CD14-positive monocyte (primary cell): ENCODE measurements around the gene BTN2A1. TPM values are rescaled to one million over a fixed set of nuclear protein-coding genes. Genes with fewer than 3 reads are reported as not detected.

Experiments used
- DNase-seq, 3 donors: peaks; one replicate each; pipeline ENCODE4 v3.0.0-alpha.2; 2011 to 2022
- H2AFZ ChIP-seq: 2 replicates; pipeline ENCODE4 v1.6.0; 2012; ENCODE audit warnings: mild to moderate bottlenecking, low read depth, low read length, inconsistent platforms; ENCODE audit not compliant: insufficient read depth, poor library complexity, severe bottlenecking
- H3K27ac ChIP-seq, 2 donors: 1 replicate in 1 of 2; 2 replicates in 1 of 2; pipeline ENCODE4 v1.5.1; 2012 to 2013; ENCODE audit warnings: low read length in 2 of 2, control low read depth in 1 of 2, inconsistent platforms in 1 of 2, low read depth in 1 of 2, mild to moderate bottlenecking in 1 of 2
- H3K27me3 ChIP-seq, 2 donors: one replicate each; pipeline versions ENCODE4 v1.6.0 to v1.6.1; 2011 to 2013; ENCODE audit warnings: low read length in 2 of 2; ENCODE audit not compliant: control insufficient read depth in 2 of 2, insufficient read depth in 2 of 2
- H3K36me3 ChIP-seq, 2 donors: replicated peaks in 1 of 2; 1 replicate in 1 of 2; 2 replicates in 1 of 2; pipeline versions ENCODE4 v1.5.1 to v1.6.1; 2012 to 2013; ENCODE audit warnings: low read length in 2 of 2, control low read depth in 1 of 2, inconsistent platforms in 1 of 2, mild to moderate bottlenecking in 1 of 2; ENCODE audit not compliant: insufficient read depth in 2 of 2, control insufficient read depth in 1 of 2
- H3K4me1 ChIP-seq, 2 donors: 1 replicate in 1 of 2; 2 replicates in 1 of 2; pipeline versions ENCODE4 v1.5.1 to v1.6.1; 2012 to 2013; ENCODE audit warnings: low read length in 2 of 2, control low read depth in 1 of 2, inconsistent platforms in 1 of 2, mild to moderate bottlenecking in 1 of 2, moderate library complexity in 1 of 2; ENCODE audit not compliant: insufficient read depth in 2 of 2, control insufficient read depth in 1 of 2
- H3K4me2 ChIP-seq: replicated peaks from 2 replicates; pipeline ENCODE3; 2012; ENCODE audit warnings: low read length, moderate library complexity, mild to moderate bottlenecking; ENCODE audit not compliant: poor library complexity, severe bottlenecking; ENCODE audit errors: extremely low read depth
- H3K4me3 ChIP-seq, 3 experiments: fragments of 200-600 bp in 1 of 3; sonication (generic) in 1 of 3; replicated peaks in 1 of 3; 1 replicate in 2 of 3; 2 replicates in 1 of 3; pipeline ENCODE4 v1.5.1; 2011 to 2013; ENCODE audit warnings: low read length in 3 of 3, mild to moderate bottlenecking in 3 of 3, control low read depth in 2 of 3, low read depth in 2 of 3, inconsistent platforms in 1 of 3, moderate library complexity in 1 of 3
- H3K79me2 ChIP-seq: 2 replicates; pipeline ENCODE4 v1.6.0; 2012; ENCODE audit warnings: mild to moderate bottlenecking, control low read depth, inconsistent platforms, low read length, moderate library complexity; ENCODE audit not compliant: insufficient read depth
- H3K9ac ChIP-seq: 2 replicates; pipeline ENCODE4 v1.6.0; 2017; ENCODE audit warnings: low read length, mild to moderate bottlenecking; ENCODE audit not compliant: insufficient read depth, poor library complexity, severe bottlenecking
- H3K9me3 ChIP-seq, 2 donors: replicated peaks in 1 of 2; 1 replicate in 1 of 2; 2 replicates in 1 of 2; pipeline versions ENCODE4 v1.5.1 to v1.6.1; 2012 to 2013; ENCODE audit warnings: low read length in 2 of 2, control low read depth in 1 of 2; ENCODE audit not compliant: control insufficient read depth in 1 of 2, insufficient read depth in 1 of 2
- H4K20me1 ChIP-seq: 2 replicates; pipeline ENCODE4 v1.6.0; 2012; ENCODE audit warnings: mild to moderate bottlenecking, low read length, control low read depth, moderate library complexity; ENCODE audit not compliant: insufficient read depth
- H3K27ac Mint-ChIP-seq, 7 donors: one replicate each; pipeline ENCODE4 v1.8.0; 2020; ENCODE audit warnings: mild to moderate bottlenecking in 7 of 7, mixed read lengths in 7 of 7, moderate library complexity in 6 of 7, inconsistent platforms in 2 of 7
- H3K27me3 Mint-ChIP-seq, 3 donors: one replicate each; pipeline ENCODE4 v1.8.0; 2021 to 2022; ENCODE audit warnings: low read depth in 3 of 3, mild to moderate bottlenecking in 3 of 3, mixed read lengths in 3 of 3, moderate library complexity in 3 of 3, inconsistent platforms in 1 of 3
- H3K36me3 Mint-ChIP-seq, 2 donors: one replicate each; pipeline ENCODE4 v1.8.0; 2020; ENCODE audit warnings: mixed read lengths in 2 of 2, inconsistent platforms in 1 of 2, mild to moderate bottlenecking in 1 of 2
- H3K4me1 Mint-ChIP-seq: one replicate; pipeline ENCODE4 v1.8.0; 2020; ENCODE audit warnings: mild to moderate bottlenecking, mixed read lengths
- H3K4me3 Mint-ChIP-seq, 2 donors: one replicate each; pipeline ENCODE4 v1.8.0; 2020; ENCODE audit warnings: mild to moderate bottlenecking in 2 of 2, mixed read lengths in 2 of 2, moderate library complexity in 1 of 2
- H3K9me3 Mint-ChIP-seq, 7 donors: one replicate each; pipeline ENCODE4 v1.8.0; 2020 to 2022; ENCODE audit warnings: mixed read lengths in 7 of 7, mild to moderate bottlenecking in 6 of 7, moderate library complexity in 6 of 7, inconsistent platforms in 2 of 7
- WGBS: methylation state at CpG from one replicate; pipeline ENCODE4 v1.1.5; 2013; ENCODE audit warnings: missing lambda C conversion rate; ENCODE audit not compliant: insufficient coverage; 5-methylcytosine and 5-hydroxymethylcytosine counted together
- intact Hi-C, 2 donors: fragments of 100-400 bp; cut with micrococcal nuclease; formaldehyde crosslinking; loops; one replicate each; pipeline versions ENCODE4 v1.15.0 to v1.15.1; 2023
- polyA minus RNA-seq: library from RNA; depleted of rRNA, polyadenylated mRNA; stranded (reverse); fragments of >200 nt; gene quantifications from 2 replicates; pipeline ENCODE4 v1.2.3, GENCODE V29; 2012
- polyA plus RNA-seq, 3 donors: library from polyadenylated mRNA; depleted of rRNA in 1 of 3; unstranded in 2 of 3; stranded (reverse) in 1 of 3; fragments of 300-500 nt in 2 of 3; fragments of >200 nt in 1 of 3; fragmentation: Illumina TruSeq in 2 of 3; gene quantifications; 1 replicate in 2 of 3; 2 replicates in 1 of 3; pipeline ENCODE4 v1.2.3, GENCODE V29; 2012 to 2021
- total RNA-seq, 12 experiments: library from RNA in 1 of 12; stranded (reverse) in 1 of 12; fragments of 120-200 nt in 1 of 12; gene quantifications; one replicate each; pipeline ENCODE4 v1.2.4 and lab custom pipeline; 2013 to 2026; ENCODE audit warnings: mixed read lengths in 6 of 12, inconsistent platforms in 1 of 12
- TF ChIP-seq, protein P1 (sequence below): fragments of 200-600 bp; IDR thresholded peaks from one replicate; pipeline ENCODE4 v1.8.0; 2022; ENCODE audit warnings: antibody characterized with exemption, mild to moderate bottlenecking

The BTN2A1 gene
- total RNA-seq (2013), result 18.1 TPM
- polyA plus RNA-seq (10 to 100 TPM in 2 of 3 donors, 1 to 10 TPM in 1; 4.3 to 66.4 (median 10.8) TPM), polyA minus RNA-seq (10.1 and 14.1 TPM in 2 replicates), total RNA-seq (lab: John Stamatoyannopoulos, UW) (35.3 to 69.5 (median 55.1) reads per million in 11 experiments)

DNA sequence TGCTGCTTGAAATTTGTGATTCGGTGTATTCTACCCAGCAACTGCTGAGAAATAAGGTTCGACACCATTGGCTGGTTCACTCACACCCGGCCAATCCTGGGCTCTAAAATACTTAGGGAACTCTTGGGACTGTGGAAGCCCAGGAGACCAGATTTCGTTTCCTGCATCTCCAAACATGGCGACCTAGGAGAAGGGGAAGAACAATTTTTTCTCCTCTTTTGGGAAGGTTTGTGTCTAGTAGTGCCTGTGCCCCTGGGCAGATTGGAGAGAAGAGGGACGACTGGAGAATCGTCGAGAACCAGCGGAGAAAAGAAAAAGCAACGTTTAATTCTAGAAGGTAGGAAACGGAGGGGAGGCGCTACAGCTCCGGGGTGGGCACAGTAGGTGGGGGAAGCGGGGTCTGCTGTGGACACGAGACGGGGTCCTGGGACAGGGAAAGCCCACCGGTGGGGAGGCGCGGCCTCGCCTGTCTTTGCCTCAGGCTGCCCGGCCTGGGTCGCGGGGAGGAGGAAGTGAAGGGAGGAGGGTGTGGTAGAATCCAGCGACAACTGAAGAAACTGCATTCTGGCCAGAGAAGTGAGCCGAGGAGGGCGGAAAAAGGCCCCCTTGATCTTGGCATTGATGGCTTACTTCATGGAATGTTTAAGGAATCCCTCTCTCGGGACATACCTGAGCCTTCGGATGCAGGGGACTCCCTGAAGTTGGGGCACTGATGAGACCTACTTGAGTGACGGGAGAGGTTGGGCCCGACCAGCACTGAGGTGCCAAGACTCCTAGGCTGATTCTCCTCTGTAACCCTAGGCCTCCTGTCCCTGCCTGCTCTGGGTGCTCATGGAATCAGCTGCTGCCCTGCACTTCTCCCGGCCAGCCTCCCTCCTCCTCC, at the start of gene BTN2A1:
BTN2A1 (plus strand) TSS at position 150 of the 883 bp plus-strand sequence; CDS start at position 832, 682 bp downstream.
- WGBS, result 0% methylated on average over 19 of the region's 31 CpGs
- intact Hi-C loops, result no loop called here

More for the DNA sequence above, at the start of gene BTN2A1:
- Histone ChIP-seq H3K79me2 (peaks cover 57% of the 10 kb centered on the region), H3K27ac (peak within 1 kb of the TSS; percentile 93 to 99), H3K27me3 (no peaks in the 10 kb centered on the region), H3K9me3 (no peaks in the 10 kb centered on the region), H2AFZ (peak within 1 kb of the TSS; percentile 94), H3K36me3 (peaks cover 29 to 39% of the 10 kb centered on the region in 2 donors), H3K4me2 (peak within 1 kb of the TSS; percentile 71), H3K4me3 (peak within 1 kb of the TSS; percentile 84 to 99 (median 96)), H3K4me1 (peaks cover 42 to 58% of the 10 kb centered on the region in 2 donors), H3K9ac (peak within 1 kb of the TSS; percentile 97), H4K20me1 (peaks cover 41% of the 10 kb centered on the region)
- TF ChIP-seq, protein P1, sequence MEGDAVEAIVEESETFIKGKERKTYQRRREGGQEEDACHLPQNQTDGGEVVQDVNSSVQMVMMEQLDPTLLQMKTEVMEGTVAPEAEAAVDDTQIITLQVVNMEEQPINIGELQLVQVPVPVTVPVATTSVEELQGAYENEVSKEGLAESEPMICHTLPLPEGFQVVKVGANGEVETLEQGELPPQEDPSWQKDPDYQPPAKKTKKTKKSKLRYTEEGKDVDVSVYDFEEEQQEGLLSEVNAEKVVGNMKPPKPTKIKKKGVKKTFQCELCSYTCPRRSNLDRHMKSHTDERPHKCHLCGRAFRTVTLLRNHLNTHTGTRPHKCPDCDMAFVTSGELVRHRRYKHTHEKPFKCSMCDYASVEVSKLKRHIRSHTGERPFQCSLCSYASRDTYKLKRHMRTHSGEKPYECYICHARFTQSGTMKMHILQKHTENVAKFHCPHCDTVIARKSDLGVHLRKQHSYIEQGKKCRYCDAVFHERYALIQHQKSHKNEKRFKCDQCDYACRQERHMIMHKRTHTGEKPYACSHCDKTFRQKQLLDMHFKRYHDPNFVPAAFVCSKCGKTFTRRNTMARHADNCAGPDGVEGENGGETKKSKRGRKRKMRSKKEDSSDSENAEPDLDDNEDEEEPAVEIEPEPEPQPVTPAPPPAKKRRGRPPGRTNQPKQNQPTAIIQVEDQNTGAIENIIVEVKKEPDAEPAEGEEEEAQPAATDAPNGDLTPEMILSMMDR, result no peak
- Mint-ChIP-seq H3K4me1 (peaks cover 70% of the 10 kb centered on the region), H3K36me3 (peaks cover 33 to 45% of the 10 kb centered on the region in 2 donors), H3K9me3 (peaks cover 0 to 2% (median 0%) of the 10 kb centered on the region in 7 donors), H3K4me3 (peak within 1 kb of the TSS; percentile 96 to 100), H3K27ac (peak within 1 kb of the TSS; percentile 97 to 100 (median 99)), H3K27me3 (peaks cover 0 to 5% (median 0%) of the 10 kb centered on the region in 3 donors)
- peak; percentile 81 to 93 (median 91) for DNase-seq
